Fibroblast of skin of scalp (primary cell): ENCODE results near the gene DTX4.

Experiments
- DNase-seq: peaks from one replicate; pipeline ENCODE4 v3.0.0-alpha.2; 2013

The DTX4 gene

GRCh38 chr11:59221441-59221840 is 49.5 kb downstream of the DTX4 start:
- DNase-seq = peak; percentile 84

GRCh38 chr11:59222464-59223060 is 50.6 kb downstream of the DTX4 start:
- no peak for DNase-seq

- no peak for DNase-seq
Observed at GRCh38 chr11:59223177-59223576, 51.2 kb downstream of the DTX4 start.

- no peak for DNase-seq
Observed at GRCh38 chr11:59223611-59224010, 51.7 kb downstream of the DTX4 start.

GRCh38 chr11:59224351-59224928 is 52.5 kb downstream of the DTX4 start:
- DNase-seq = no peak

- DNase-seq = no peak
Observed at GRCh38 chr11:59225017-59225416, 53.1 kb downstream of the DTX4 start.

- DNase-seq = no peak
Observed at GRCh38 chr11:59226396-59226795, 54.5 kb downstream of the DTX4 start.

- no peak for DNase-seq
Observed at GRCh38 chr11:59240322-59240721, 68.4 kb downstream of the DTX4 start.

GRCh38 chr11:59243633-59244032 is 71.7 kb downstream of the DTX4 start:
- no peak for DNase-seq

GRCh38 chr11:59247531-59248227 is 75.7 kb downstream of the DTX4 start:
- DNase-seq = peak; percentile 94

- no peak for DNase-seq
Observed at GRCh38 chr11:59249535-59249934, 77.6 kb downstream of the DTX4 start.

- DNase-seq = no peak
Observed at GRCh38 chr11:59253001-59253400, 81.1 kb downstream of the DTX4 start.

GRCh38 chr11:59254286-59254685 is 82.4 kb downstream of the DTX4 start:
- DNase-seq = no peak

GRCh38 chr11:59255281-59255680 is 83.3 kb downstream of the DTX4 start:
- no peak for DNase-seq
